HL-60 (cell line): ENCODE results near the gene ANKS1B.

Experiments used
- DNase-seq, 2 experiments: peaks; one replicate each; pipeline ENCODE4 v3.0.0-alpha.2; 2010 to 2020; ENCODE audit warnings: low read depth in 1 of 2, low spot score in 1 of 2
- H3K27ac ChIP-seq: fragments of 250-450 bp; sonication (Bioruptor Pico); replicated peaks from 2 replicates; pipeline ENCODE4 v1.5.1; 2020; ENCODE audit warnings: mild to moderate bottlenecking, moderate library complexity
- H3K27me3 ChIP-seq: fragments of 250-450 bp; sonication (Bioruptor Pico); 2 replicates; pipeline ENCODE4 v1.5.1; 2021; ENCODE audit warnings: mild to moderate bottlenecking, moderate library complexity; ENCODE audit not compliant: insufficient read depth, poor library complexity, severe bottlenecking
- H3K4me3 ChIP-seq: replicated peaks from 2 replicates; pipeline ENCODE4 v1.5.1; 2011; ENCODE audit warnings: mild to moderate bottlenecking, control low read depth, low read length; ENCODE audit not compliant: insufficient read depth
- GABPA ChIP-seq: IDR thresholded peaks from 2 replicates; pipeline ENCODE4 v1.6.1; 2012; ENCODE audit warnings: low read depth
- POLR2AphosphoS5 ChIP-seq: IDR thresholded peaks from 2 replicates; pipeline ENCODE4 v1.6.1; 2012; ENCODE audit warnings: low read depth
- SPI1 ChIP-seq: IDR thresholded peaks from 2 replicates; pipeline ENCODE4 v1.6.1; 2012; ENCODE audit warnings: low read depth, mild to moderate bottlenecking, borderline replicate concordance
- TF ChIP-seq, protein P1 (sequence below): IDR thresholded peaks from 2 replicates; pipeline ENCODE4 v1.6.1; 2012; ENCODE audit warnings: low read depth; ENCODE audit not compliant: insufficient replicate concordance
- TF ChIP-seq, protein P2 (sequence below): IDR thresholded peaks from one replicate; pipeline ENCODE4 v1.5.1; 2011; ENCODE audit warnings: low read length, control low read depth, inconsistent platforms; ENCODE audit not compliant: insufficient read depth

Gene ANKS1B

DNA sequence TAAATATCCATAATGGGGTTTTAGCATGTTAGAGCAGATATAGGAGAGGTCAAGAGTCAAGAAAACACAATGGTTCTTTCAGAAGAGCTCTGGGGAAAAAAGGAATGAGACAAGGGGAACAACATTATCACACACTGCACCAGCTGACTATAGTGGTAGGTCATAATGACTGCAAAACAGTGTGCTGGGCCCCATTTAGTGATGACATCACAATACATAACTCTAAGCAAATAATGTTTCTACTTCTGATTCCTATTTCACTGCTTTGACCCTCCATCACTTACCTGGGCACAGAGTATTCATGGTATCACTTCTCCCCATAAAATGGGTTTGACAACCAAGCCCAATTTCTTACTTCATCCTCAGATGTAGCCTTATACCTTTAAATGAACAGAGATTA, 275.1 kb downstream of the ANKS1B start:
- H3K27ac ChIP-seq = no peak overlapping the region
- TF ChIP-seq, protein P1, sequence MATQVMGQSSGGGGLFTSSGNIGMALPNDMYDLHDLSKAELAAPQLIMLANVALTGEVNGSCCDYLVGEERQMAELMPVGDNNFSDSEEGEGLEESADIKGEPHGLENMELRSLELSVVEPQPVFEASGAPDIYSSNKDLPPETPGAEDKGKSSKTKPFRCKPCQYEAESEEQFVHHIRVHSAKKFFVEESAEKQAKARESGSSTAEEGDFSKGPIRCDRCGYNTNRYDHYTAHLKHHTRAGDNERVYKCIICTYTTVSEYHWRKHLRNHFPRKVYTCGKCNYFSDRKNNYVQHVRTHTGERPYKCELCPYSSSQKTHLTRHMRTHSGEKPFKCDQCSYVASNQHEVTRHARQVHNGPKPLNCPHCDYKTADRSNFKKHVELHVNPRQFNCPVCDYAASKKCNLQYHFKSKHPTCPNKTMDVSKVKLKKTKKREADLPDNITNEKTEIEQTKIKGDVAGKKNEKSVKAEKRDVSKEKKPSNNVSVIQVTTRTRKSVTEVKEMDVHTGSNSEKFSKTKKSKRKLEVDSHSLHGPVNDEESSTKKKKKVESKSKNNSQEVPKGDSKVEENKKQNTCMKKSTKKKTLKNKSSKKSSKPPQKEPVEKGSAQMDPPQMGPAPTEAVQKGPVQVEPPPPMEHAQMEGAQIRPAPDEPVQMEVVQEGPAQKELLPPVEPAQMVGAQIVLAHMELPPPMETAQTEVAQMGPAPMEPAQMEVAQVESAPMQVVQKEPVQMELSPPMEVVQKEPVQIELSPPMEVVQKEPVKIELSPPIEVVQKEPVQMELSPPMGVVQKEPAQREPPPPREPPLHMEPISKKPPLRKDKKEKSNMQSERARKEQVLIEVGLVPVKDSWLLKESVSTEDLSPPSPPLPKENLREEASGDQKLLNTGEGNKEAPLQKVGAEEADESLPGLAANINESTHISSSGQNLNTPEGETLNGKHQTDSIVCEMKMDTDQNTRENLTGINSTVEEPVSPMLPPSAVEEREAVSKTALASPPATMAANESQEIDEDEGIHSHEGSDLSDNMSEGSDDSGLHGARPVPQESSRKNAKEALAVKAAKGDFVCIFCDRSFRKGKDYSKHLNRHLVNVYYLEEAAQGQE = no peak
- TF ChIP-seq POLR2AphosphoS5 = no peak
- TF ChIP-seq, protein P2, sequence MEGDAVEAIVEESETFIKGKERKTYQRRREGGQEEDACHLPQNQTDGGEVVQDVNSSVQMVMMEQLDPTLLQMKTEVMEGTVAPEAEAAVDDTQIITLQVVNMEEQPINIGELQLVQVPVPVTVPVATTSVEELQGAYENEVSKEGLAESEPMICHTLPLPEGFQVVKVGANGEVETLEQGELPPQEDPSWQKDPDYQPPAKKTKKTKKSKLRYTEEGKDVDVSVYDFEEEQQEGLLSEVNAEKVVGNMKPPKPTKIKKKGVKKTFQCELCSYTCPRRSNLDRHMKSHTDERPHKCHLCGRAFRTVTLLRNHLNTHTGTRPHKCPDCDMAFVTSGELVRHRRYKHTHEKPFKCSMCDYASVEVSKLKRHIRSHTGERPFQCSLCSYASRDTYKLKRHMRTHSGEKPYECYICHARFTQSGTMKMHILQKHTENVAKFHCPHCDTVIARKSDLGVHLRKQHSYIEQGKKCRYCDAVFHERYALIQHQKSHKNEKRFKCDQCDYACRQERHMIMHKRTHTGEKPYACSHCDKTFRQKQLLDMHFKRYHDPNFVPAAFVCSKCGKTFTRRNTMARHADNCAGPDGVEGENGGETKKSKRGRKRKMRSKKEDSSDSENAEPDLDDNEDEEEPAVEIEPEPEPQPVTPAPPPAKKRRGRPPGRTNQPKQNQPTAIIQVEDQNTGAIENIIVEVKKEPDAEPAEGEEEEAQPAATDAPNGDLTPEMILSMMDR = no peak
- no peak for TF ChIP-seq GABPA
- no peak for TF ChIP-seq SPI1
- no peaks in the 10 kb centered on the region for H3K27me3 ChIP-seq
- no peak overlapping the region for H3K4me3 ChIP-seq
- no peak for DNase-seq

DNA sequence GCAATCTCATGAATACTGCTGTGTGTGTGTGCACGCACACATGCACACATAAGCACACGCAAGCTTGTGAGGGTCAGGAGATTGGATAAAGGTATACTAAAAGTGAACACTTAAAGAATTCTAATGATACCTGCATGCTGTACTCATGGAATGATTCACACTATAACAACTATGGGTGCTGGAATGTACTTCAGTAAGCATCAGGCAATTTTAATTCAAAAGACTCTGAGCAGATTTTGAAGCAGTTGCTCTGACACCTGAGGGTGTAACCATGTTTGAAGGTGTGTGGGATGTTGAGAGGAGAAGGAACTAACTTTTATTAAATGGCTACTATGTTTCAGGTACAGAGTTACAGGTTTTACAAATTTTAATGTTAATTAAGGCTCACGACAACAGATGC, 275.6 kb downstream of the ANKS1B start:
- H3K27ac ChIP-seq = no peak overlapping the region
- no peaks in the 10 kb centered on the region for H3K27me3 ChIP-seq
- no peak for DNase-seq
- no peak for TF ChIP-seq SPI1
- TF ChIP-seq POLR2AphosphoS5 = no peak
- TF ChIP-seq, protein P2 = no peak
- TF ChIP-seq GABPA = no peak
- H3K4me3 ChIP-seq = no peak overlapping the region

DNA sequence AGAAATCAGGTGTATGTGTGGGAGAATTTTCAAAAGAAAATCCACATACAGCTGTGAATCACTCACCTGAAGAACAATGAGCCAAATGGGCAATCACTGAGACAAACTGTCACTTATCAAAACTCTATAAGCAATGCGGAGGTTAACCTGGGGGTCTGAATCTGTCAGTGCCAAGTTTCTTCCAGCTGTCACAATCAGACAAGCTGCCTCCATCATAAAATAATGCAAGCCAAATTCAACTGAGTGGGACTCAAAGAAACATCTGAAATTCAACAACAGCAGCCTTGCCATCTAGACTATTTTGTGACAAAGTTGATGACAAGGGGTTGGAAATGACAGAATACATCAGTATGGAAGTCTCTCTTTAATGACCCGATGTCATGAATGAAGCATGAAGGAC, 276.9 kb downstream of the ANKS1B start:
- TF ChIP-seq, protein P1 = no peak
- Histone ChIP-seq H3K27ac (no peak overlapping the region), H3K27me3 (no peaks in the 10 kb centered on the region), H3K4me3 (no peak overlapping the region)
- DNase-seq = no peak

DNA sequence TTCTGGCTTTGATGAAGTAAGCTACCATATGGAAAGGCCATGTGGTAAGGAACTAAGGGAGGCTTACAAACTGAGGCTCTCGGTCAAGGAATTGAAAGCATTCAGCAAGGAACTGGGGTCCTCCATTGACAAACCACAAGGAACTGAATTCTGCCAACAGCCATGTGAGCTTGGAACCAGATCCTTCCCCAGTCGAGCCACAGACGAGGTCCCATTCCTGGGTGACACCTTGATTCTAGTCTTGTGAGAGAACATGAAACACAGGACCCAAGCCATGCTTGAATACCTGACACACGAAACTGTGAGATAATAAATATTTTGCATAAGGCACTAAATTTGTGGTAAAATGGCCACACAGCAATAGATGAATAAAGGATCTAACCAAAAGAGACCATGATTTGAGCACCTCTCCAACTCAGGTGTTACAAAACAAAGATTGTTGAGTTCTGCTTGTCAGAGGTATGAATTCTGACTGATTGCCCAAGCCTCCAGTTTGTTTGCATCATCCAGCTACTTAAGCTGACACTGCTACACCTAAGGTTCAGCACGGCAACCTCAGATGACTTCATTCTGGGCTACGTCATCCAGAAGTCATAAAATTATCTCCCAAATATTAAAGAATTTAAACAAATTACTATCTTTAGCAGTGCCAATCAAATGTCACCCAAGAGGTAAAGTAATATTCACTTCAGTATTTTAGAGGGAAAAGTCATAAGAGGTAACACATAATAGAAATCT, 277.8 kb downstream of the ANKS1B start:
- H3K27ac ChIP-seq = no peak overlapping the region
- DNase-seq = no peak
- no peak overlapping the region for H3K4me3 ChIP-seq
- no peaks in the 10 kb centered on the region for H3K27me3 ChIP-seq
- TF ChIP-seq SPI1 (no peak), GABPA (no peak), POLR2AphosphoS5 (no peak)
- TF ChIP-seq, protein P2 = no peak
- TF ChIP-seq, protein P1 = no peak
